Epithelial cell of esophagus (primary cell): ENCODE results near the gene NBDY.

Experiments used
- DNase-seq: peaks from one replicate; pipeline ENCODE4 v3.0.0; 2010; ENCODE audit warnings: low read depth
- H3K4me3 ChIP-seq: 2 replicates; pipeline ENCODE4 v1.5.1; 2011; ENCODE audit warnings: mild to moderate bottlenecking, low read length, control low read depth
- CTCF ChIP-seq: IDR thresholded peaks from 2 replicates; pipeline ENCODE4 v1.5.1; 2011; ENCODE audit warnings: low read depth, mild to moderate bottlenecking, low read length, control low read depth, inconsistent platforms; ENCODE audit not compliant: insufficient read depth; ENCODE audit errors: missing control alignments

The NBDY gene

GRCh38 chrX:56811599-56811998, 82.6 kb downstream of the NBDY start:
- H3K4me3 ChIP-seq: no peak overlapping the region
- DNase-seq: no peak
- TF ChIP-seq CTCF: no peak

DNA sequence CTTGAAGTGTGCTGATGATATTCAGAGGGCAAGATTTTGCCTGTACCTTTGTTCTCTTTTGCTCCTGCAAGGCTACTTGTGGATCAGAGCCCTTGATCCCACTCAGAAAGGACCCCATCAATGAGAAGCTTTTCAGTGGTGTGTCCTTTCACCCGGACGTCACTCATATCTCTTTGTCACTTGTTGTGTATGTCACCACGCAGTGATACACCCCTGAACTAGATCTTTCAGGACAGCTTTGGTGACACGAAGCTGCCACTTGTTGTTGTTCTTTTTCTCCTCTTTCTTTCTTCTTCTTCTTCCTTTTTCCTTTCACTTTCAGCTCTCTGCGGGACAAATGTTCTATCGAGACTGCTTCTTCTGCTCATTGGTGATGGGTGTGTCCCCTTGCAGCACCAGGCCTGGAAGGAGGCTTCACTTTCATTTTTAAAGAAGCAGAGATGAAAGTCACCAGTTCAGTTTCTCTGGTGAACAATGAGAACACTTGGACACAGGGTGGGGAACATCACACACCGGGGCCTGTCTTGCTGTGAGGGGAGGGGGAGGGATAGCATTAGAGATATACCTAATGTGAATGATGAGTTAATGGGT, 83.6 kb downstream of the NBDY start:
- no peak overlapping the region for H3K4me3 ChIP-seq
- no peak for TF ChIP-seq CTCF
- DNase-seq: peak; percentile 22

GRCh38 chrX:56813318-56813837, 84.3 kb downstream of the NBDY start:
- H3K4me3 ChIP-seq: no peak overlapping the region
- DNase-seq: peak; percentile 97
- no peak for TF ChIP-seq CTCF

GRCh38 chrX:56817179-56817578, 88.1 kb downstream of the NBDY start:
- TF ChIP-seq CTCF: no peak
- DNase-seq: no peak
- no peak overlapping the region for H3K4me3 ChIP-seq

GRCh38 chrX:56826020-56826419, 97.0 kb downstream of the NBDY start:
- TF ChIP-seq CTCF: no peak
- DNase-seq: no peak
- H3K4me3 ChIP-seq: no peak overlapping the region

DNA sequence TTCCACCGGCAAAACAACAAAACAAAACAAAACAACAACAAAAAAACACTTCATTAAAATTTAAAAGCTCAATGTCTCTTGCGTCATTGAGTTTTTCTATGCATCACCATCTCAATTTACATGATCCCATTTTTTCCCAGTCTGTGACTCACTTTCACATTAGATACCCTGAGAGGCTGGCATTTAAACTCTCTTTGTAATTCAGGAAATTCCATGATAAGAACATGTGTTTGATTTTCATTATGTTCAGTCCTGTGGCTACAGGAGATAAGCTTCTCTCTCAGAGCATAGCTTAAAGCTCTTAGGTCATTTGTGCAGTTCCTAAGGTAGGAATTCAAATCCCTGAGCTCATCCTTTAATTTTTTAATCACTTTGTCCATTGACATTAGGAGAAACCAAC, 104.6 kb downstream of the NBDY start:
- DNase-seq: peak; percentile 54
- no peak for TF ChIP-seq CTCF
- no peak overlapping the region for H3K4me3 ChIP-seq

DNA sequence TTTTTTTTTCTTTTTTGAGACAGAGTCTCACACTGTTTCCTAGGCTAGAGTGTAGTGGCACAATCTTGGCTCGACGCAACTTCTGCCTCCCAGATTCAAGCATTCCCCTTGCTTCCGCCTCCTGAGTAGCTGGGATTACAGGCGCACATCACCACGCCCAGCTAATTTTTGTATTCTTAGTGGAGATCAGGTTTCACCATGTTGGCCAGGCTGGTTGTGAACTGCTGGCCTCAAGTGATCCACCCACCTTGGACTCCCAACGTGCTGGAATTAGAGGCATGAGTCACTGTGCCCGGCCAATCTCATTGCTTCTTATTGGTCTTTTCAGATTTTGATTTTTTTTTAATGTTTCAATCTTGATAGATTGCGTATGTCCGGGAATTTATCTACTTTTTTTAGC, 124.4 kb downstream of the NBDY start:
- no peak for DNase-seq
- TF ChIP-seq CTCF: no peak
- H3K4me3 ChIP-seq: no peak overlapping the region
